Astrocyte of the cerebellum (primary cell): ENCODE measurements around the gene CPA3.
A peak's percentile ranks its signal among the peaks of the same experiment; 100 is the strongest.

Source experiments
- DNase-seq: peaks from one replicate; pipeline ENCODE4 v3.0.0-alpha.2; 2011; ENCODE audit warnings: low read depth
- H3K4me3 ChIP-seq: 2 replicates; pipeline ENCODE4 v1.5.1; 2011; ENCODE audit warnings: mild to moderate bottlenecking, low read depth, low read length, moderate library complexity
- CTCF ChIP-seq: IDR thresholded peaks from 2 replicates; pipeline ENCODE4 v1.5.1; 2012; ENCODE audit warnings: low read length, low read depth, moderate library complexity, mild to moderate bottlenecking; ENCODE audit errors: missing control alignments
- in situ Hi-C: cut with HindIII; loops from 2 replicates; pipeline ENCODE4 v1.10.0; 2017; ENCODE audit warnings: low sequenced_read_pairs

CPA3 gene

GRCh38 chr3:148866261-148866660, 1.2 kb downstream of the CPA3 start:
- H3K4me3 ChIP-seq = no peak overlapping the region
- DNase-seq = peak; percentile 54
- in situ Hi-C loops = no loop called here
- TF ChIP-seq CTCF = no peak

- DNase-seq = no peak
- in situ Hi-C loops = no loop called here
- no peak for TF ChIP-seq CTCF
- H3K4me3 ChIP-seq = no peak overlapping the region
Measured at GRCh38 chr3:148873270-148873927, 8.3 kb downstream of the CPA3 start.

GRCh38 chr3:148873977-148874376, 8.9 kb downstream of the CPA3 start:
- DNase-seq = no peak
- in situ Hi-C loops = no loop called here
- no peak for TF ChIP-seq CTCF
- H3K4me3 ChIP-seq = no peak overlapping the region

- DNase-seq = no peak
- no peak for TF ChIP-seq CTCF
- in situ Hi-C loops = no loop called here
- H3K4me3 ChIP-seq = no peak overlapping the region
Measured at GRCh38 chr3:148878095-148878494, 13.0 kb downstream of the CPA3 start.

- no peak overlapping the region for H3K4me3 ChIP-seq
- in situ Hi-C loops = no loop called here
- TF ChIP-seq CTCF = no peak
- no peak for DNase-seq
Measured at GRCh38 chr3:148879256-148879655, 14.2 kb downstream of the CPA3 start.

- H3K4me3 ChIP-seq = no peak overlapping the region
- in situ Hi-C loops = no loop called here
- peak; percentile 29 for TF ChIP-seq CTCF
- DNase-seq = no peak
Measured at GRCh38 chr3:148880681-148881080, 15.6 kb downstream of the CPA3 start.
